Mucosa of stomach (tissue), 1 donor: Measurements from ENCODE around the gene HOXD3.

Source experiments
- H3K27me3 ChIP-seq: one replicate; pipeline ENCODE4 v1.7.0; 2013; ENCODE audit warnings: mild to moderate bottlenecking, low read length; ENCODE audit not compliant: control insufficient read depth, insufficient read depth
- H3K36me3 ChIP-seq: one replicate; pipeline ENCODE4 v1.7.0; 2013; ENCODE audit warnings: low read length; ENCODE audit not compliant: control insufficient read depth, insufficient read depth
- H3K4me1 ChIP-seq: one replicate; pipeline ENCODE4 v1.7.0; 2013; ENCODE audit warnings: mild to moderate bottlenecking, low read length; ENCODE audit not compliant: control insufficient read depth, insufficient read depth
- H3K4me3 ChIP-seq: one replicate; pipeline ENCODE4 v1.7.0; 2013; ENCODE audit warnings: low read length
- H3K9ac ChIP-seq: one replicate; pipeline ENCODE4 v1.7.0; 2013; ENCODE audit warnings: mild to moderate bottlenecking, low read length, moderate library complexity
- H3K9me3 ChIP-seq: one replicate; pipeline ENCODE4 v1.7.0; 2013; ENCODE audit warnings: mild to moderate bottlenecking, low read length, moderate library complexity; ENCODE audit not compliant: control insufficient read depth
- donor health status: Pancreatic carcinoma.

The HOXD3 gene

GRCh38 chr2:176159663-176160250 lies 2.6 kb downstream of the HOXD3 start:
- H3K9ac ChIP-seq: no peak overlapping the region

GRCh38 chr2:176160251-176160985 lies 3.3 kb downstream of the HOXD3 start:
- H3K4me1 ChIP-seq: peaks cover 5% of the 10 kb centered on the region
- no peaks in the 10 kb centered on the region for H3K9me3 ChIP-seq
- peaks cover 98% of the 10 kb centered on the region for H3K27me3 ChIP-seq
- no peak overlapping the region for H3K4me3 ChIP-seq
- H3K36me3 ChIP-seq: no peaks in the 10 kb centered on the region
- H3K9ac ChIP-seq: no peak overlapping the region

More at GRCh38 chr2:176159663-176160250, 2.6 kb downstream of the HOXD3 start:
- H3K27me3 ChIP-seq: peaks cover 98% of the 10 kb centered on the region
- peaks cover 5% of the 10 kb centered on the region for H3K4me1 ChIP-seq
- no peak overlapping the region for H3K4me3 ChIP-seq
- H3K9me3 ChIP-seq: no peaks in the 10 kb centered on the region
- H3K36me3 ChIP-seq: no peaks in the 10 kb centered on the region

- Histone ChIP-seq H3K27me3 (peaks cover 98% of the 10 kb centered on the region), H3K4me1 (peaks cover 5% of the 10 kb centered on the region), H3K4me3 (no peak overlapping the region), H3K9me3 (no peaks in the 10 kb centered on the region), H3K36me3 (no peaks in the 10 kb centered on the region), H3K9ac (no peak overlapping the region)
Observed at GRCh38 chr2:176160986-176161824, 4.1 kb downstream of the HOXD3 start.

DNA sequence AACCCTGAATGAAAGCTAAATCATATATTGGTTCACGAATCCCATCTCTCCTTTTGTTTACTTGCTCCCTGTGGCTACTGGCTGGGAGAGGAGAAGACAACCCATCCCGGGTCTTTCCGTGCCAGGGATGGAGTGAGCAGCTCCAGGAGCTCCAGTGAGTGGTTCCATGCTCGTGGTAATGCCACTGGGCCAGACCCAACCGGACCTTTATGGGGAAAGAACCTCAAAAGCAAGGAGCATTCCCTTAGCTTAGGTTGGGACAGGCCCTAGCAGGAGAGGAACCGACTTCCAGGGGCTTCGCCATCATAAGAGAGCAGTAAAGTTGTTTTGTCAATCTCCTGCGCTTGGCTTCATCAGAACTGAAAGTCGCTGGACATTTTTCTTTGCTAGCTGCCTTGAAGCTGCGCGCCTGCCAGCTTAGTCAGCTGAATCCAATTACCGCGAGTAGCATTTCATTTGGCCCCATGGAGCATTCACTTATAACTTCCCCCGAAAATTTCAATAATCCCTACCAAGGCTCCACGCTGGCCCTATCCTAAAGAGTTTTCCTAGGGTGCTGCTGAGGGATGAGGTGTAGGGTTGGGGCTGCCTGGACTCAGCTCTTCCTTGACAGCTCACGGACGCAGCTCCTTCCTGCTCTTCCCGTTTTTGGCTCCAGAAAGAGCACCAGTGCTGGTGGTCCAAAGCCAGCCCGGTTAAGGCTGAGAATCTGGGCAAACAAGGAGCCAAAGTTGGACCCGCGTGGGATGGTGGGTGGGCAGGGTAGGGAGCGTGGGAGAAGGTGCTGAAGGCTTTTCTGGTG lies 4.9 kb downstream of the HOXD3 start:
- Histone ChIP-seq H3K36me3 (no peaks in the 10 kb centered on the region), H3K4me1 (peaks cover 5% of the 10 kb centered on the region), H3K27me3 (peaks cover 97% of the 10 kb centered on the region), H3K4me3 (no peak overlapping the region), H3K9me3 (no peaks in the 10 kb centered on the region), H3K9ac (no peak overlapping the region)

DNA sequence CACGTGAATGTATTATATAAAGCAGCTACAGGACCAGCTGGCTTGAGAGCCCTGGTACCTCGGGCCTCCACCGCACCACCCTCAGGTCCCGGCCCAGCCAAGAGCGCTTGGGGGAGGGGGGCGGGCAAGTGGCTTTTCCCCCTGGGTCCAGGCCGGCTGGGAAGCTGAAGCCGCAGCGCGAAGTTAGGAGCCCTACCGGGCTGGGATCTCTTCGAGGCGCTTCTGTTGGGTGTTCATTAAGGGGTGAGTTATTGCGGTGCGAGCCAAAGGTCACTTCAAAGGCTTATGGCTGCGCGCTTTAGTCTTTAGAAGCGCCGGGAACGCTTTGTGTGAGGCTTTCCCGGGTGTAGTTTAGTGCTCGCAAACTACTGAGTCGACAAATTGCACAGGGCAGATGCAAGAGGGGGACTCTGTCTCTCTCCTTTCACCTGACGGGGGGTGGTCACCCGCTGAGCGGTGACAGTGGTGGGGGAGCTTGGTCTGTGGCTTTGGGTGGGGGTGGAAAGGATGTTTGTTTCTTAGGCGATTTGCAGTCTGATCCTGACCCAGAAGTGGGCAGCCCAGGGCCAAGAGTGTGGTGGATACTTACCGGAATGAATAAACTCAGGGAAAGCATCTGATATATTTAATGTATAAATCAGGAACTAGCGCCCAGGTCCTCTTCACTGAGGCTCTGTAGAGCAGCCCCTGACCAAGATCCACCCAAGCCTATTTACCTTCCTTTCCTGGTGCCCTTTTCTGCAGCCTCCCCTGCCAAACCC lies 6.0 kb downstream of the HOXD3 start:
- Histone ChIP-seq H3K4me3 (no peak overlapping the region), H3K9ac (no peak overlapping the region), H3K9me3 (no peaks in the 10 kb centered on the region), H3K4me1 (no peaks in the 10 kb centered on the region), H3K36me3 (no peaks in the 10 kb centered on the region), H3K27me3 (peaks cover 94% of the 10 kb centered on the region)

GRCh38 chr2:176163672-176164056 lies 6.6 kb downstream of the HOXD3 start:
- Histone ChIP-seq H3K4me1 (no peaks in the 10 kb centered on the region), H3K27me3 (peaks cover 95% of the 10 kb centered on the region), H3K9me3 (no peaks in the 10 kb centered on the region), H3K4me3 (no peak overlapping the region), H3K36me3 (no peaks in the 10 kb centered on the region), H3K9ac (no peak overlapping the region)

- Histone ChIP-seq H3K9me3 (no peaks in the 10 kb centered on the region), H3K4me3 (no peak overlapping the region), H3K4me1 (no peaks in the 10 kb centered on the region), H3K36me3 (no peaks in the 10 kb centered on the region), H3K9ac (no peak overlapping the region), H3K27me3 (peaks cover 94% of the 10 kb centered on the region)
Observed at GRCh38 chr2:176164201-176164600, 7.1 kb downstream of the HOXD3 start.

GRCh38 chr2:176164611-176165369 lies 7.7 kb downstream of the HOXD3 start:
- no peak overlapping the region for H3K4me3 ChIP-seq
- H3K36me3 ChIP-seq: no peaks in the 10 kb centered on the region
- H3K27me3 ChIP-seq: peaks cover 94% of the 10 kb centered on the region
- H3K9me3 ChIP-seq: no peaks in the 10 kb centered on the region
- no peaks in the 10 kb centered on the region for H3K4me1 ChIP-seq
- no peak overlapping the region for H3K9ac ChIP-seq

DNA sequence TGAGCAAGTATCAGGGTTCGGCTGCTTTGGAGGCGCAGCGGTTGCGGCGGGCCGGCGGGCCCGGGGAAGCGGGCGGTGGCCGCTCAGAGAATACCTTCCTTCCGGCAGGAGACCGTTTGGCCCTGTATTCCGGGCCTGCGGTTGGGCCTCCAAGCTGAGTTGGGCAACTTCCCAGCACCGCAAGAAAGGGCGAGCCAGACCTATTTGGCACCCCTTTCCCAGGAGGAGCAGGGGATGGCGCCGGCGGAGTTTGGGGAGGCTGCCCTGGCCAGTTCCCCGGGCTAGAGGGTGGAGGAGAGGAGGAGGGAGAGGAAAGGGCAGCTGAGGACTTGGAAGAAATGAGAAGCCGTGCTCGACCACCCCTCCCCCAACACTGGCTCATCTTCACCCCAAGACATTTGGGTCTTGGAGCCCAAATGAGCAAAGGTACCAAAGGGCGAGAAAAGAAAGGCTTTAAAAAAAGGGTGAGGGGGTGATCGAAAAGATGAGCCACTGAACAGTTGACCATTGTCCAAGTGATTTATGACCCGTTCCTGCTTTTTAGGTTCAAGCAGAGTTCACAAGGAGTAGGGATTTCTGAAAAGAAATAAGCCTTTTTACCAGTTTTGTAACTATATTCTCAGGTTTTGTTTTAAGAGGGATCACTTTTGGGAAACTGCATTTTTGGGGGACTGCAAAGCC lies 8.4 kb downstream of the HOXD3 start:
- H3K36me3 ChIP-seq: no peaks in the 10 kb centered on the region
- H3K4me1 ChIP-seq: no peaks in the 10 kb centered on the region
- no peak overlapping the region for H3K9ac ChIP-seq
- no peak overlapping the region for H3K4me3 ChIP-seq
- no peaks in the 10 kb centered on the region for H3K9me3 ChIP-seq
- H3K27me3 ChIP-seq: peaks cover 94% of the 10 kb centered on the region

- Histone ChIP-seq H3K4me1 (no peaks in the 10 kb centered on the region), H3K9me3 (no peaks in the 10 kb centered on the region), H3K4me3 (no peak overlapping the region), H3K9ac (no peak overlapping the region), H3K27me3 (peaks cover 94% of the 10 kb centered on the region), H3K36me3 (no peaks in the 10 kb centered on the region)
Observed at GRCh38 chr2:176166272-176166671, 9.2 kb downstream of the HOXD3 start.
